D721Med (cell line): ENCODE data around the gene GFRA3.

Experiments used
- DNase-seq: peaks from one replicate; pipeline ENCODE4 v3.0.0; 2011; ENCODE audit warnings: low spot score; ENCODE audit not compliant: insufficient read length
- FAIRE-seq: peaks from 2 replicates; lab custom pipeline; 2011; peaks lifted over from hg19 to GRCh38; lab: Jason Lieb, UNC
- TF ChIP-seq, protein P1 (sequence below): IDR thresholded peaks from 2 replicates; pipeline ENCODE4 v1.5.1; 2012; ENCODE audit warnings: mild to moderate bottlenecking, control low read depth; ENCODE audit not compliant: insufficient read depth; ENCODE audit errors: missing control alignments

GFRA3 gene

DNA sequence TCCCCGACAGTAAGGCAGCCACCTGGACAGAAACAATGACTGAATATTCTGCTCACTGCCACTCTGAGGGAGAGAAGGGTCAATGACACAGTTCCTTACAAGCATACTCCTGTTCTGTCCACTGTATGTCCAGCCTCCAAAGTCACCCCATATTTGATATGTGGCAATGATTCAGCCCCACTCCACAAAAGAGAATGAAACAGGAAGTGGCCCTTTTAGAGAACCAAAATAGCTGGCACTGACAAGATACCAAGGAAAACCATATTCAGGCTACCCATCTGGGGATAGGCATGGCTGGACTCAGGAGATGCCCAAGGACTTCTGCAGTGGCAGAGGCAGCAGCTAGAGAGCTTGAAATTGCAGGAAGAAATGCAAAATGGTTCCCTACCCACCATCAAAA lies 12.8 kb upstream of the GFRA3 start:
- FAIRE-seq: no peak
- TF ChIP-seq, protein P1, sequence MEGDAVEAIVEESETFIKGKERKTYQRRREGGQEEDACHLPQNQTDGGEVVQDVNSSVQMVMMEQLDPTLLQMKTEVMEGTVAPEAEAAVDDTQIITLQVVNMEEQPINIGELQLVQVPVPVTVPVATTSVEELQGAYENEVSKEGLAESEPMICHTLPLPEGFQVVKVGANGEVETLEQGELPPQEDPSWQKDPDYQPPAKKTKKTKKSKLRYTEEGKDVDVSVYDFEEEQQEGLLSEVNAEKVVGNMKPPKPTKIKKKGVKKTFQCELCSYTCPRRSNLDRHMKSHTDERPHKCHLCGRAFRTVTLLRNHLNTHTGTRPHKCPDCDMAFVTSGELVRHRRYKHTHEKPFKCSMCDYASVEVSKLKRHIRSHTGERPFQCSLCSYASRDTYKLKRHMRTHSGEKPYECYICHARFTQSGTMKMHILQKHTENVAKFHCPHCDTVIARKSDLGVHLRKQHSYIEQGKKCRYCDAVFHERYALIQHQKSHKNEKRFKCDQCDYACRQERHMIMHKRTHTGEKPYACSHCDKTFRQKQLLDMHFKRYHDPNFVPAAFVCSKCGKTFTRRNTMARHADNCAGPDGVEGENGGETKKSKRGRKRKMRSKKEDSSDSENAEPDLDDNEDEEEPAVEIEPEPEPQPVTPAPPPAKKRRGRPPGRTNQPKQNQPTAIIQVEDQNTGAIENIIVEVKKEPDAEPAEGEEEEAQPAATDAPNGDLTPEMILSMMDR: no peak
- DNase-seq: no peak

DNA sequence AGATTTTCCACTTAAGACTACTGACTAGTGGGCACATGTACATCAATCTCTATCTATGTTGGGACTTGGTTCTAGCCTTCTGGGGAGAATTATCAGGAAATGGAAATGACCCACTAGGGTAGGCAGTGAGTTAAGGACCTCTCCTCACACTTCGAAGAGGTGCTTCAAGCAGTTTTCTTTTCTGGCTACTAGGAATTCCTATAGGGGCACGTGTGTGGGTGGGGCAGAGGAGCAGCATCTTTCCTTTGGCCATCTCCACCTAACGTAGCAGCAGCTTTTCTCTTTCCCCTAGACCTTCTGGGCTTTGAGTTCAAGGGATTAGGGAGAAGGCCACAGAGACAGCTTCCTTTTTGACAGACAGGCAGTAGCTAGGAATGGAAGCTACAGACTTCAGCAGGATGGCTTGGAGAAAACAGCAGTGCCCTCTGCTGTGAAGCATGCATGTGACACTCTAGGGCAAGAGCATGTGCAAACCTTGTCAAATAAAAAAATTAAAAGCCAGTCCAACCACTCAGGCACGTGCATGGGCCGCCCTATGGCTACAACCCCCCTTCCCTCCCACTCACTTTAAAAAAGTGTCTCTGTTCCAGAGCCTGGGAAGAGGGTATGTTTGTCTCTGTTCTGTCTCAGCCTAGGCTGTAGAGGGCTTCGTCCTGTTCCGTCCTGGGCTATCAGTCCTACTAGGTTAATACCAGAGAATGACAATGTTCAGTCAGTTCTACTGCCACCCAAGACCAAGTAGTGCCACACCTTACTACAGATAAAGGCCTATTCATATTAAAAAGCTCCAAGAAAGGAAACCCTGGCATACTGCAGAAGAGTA lies 8.7 kb upstream of the GFRA3 start:
- DNase-seq: no peak
- FAIRE-seq: no peak
- TF ChIP-seq, protein P1: peak; percentile 51

DNA sequence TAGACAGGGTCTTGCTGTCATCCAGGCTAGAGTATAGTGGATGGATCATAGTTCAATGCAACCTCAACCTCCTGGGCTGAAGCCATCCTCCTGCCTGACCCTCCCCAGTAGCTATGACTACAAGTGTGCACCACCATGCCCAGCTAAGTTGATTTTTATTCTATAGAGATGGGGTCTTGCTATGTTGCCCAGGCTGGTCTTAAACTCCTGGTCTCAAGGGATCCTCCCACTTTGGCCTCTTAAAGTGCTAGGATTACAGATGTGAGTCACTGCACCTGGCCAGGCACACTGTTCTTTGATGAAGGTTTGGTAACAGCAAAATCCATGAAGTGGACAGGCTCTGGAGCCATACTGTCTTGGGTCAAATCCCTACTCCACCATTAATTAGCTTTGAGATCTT lies 6.5 kb upstream of the GFRA3 start:
- FAIRE-seq (no peak), DNase-seq (no peak)
- TF ChIP-seq, protein P1: no peak

DNA sequence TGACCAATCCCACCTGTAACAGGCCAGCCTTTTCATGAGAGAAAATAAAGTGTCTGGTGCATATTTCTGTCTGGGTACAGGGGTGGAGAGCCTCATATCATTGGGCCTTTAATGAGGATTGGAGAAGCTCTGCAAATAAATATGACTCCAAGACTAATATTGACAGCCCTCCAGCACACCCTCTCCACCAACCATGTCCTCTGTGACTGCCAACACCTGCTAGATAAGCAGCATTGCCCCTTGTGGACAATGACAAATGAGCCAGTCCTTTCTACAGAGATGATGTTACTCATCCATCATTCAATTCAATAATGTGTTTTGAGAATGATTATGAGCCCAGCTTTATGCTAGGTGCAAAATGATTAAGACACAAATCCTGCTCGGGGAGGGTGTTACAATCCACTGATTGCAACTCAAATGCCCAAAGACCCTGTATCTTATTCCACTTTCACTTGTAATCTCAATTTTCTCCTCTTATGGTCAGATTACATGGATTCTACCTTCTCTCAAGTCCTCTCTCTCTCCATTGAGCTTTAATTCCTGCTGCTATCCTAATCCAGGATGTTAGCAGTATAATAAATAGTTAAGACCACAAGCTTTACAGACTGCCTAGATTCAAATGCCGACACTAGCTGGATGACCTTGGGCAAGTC lies 2.1 kb upstream of the GFRA3 start:
- DNase-seq (no peak), FAIRE-seq (no peak)

DNA sequence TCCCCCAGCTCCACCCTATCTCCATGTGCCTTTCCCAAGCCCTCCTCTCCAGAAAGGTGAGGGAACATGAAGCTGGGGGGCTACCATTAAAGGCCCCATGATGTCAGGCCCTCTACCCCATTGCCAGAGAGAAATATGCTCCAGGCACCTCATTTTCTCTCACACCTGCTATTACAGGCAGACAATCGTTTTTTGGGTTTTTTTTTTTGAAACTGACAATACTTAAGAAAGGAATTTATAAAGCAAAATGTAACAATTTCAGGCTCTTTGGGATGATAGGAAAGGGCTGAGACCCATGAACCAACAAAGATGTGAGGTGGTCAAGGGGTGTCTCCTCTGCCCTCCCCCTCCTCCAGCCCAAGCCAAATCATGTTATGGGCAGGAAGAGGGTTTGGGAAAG lies 1.5 kb upstream of the GFRA3 start:
- FAIRE-seq (no peak), DNase-seq (no peak)
- TF ChIP-seq, protein P1: no peak

More for the DNA sequence above, 2.1 kb upstream of the GFRA3 start:
- TF ChIP-seq, protein P1: no peak

DNA sequence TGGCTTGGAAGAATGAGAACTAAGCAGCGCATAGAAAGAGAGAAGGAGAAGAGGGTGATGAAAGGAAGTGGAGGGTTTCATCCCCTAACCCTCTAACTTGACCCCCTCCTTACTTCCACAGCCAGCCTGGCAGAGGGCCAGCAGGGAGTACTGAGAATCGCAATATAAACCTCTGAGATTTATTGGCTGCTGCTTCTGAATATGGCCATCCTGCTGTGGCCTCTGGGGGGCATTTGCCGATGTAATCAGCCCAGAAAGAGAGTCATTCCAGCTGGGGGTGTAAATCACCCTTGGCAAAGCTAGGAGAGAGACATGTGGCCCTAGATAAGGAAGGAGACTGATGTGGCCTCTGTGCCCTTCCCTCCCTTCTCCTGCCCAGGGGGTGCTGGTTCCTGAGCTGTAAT lies 960 bp upstream of the GFRA3 start:
- FAIRE-seq (no peak), DNase-seq (no peak)
- TF ChIP-seq, protein P1: no peak

DNA sequence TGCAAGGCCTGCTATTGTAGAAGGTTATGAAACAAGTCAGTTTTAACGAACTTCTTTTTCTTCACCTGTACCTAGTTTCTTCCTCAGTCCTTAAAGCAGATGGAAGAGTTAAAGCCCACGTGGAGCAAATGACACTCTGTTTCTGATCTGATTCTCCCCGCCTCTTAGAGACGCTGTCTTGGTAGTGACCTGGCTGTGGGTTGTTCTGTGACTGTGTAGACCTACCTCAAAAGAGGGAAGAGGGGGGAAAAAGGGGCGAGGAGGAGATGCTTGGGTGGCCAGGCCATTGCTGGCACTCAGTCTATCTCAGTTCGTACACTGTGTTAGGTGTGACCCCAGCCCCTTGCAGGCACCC lies 610 bp downstream of the GFRA3 start:
- DNase-seq (no peak), FAIRE-seq (no peak)
- TF ChIP-seq, protein P1: no peak
